NCI-H128 (cell line): ENCODE measurements around the gene LLGL2.

Experiments used
- DNase-seq: peaks from one replicate; lab custom pipeline; 2025; ENCODE audit not compliant: unreplicated experiment; lab: John Stamatoyannopoulos, UW

LLGL2 gene

DNA sequence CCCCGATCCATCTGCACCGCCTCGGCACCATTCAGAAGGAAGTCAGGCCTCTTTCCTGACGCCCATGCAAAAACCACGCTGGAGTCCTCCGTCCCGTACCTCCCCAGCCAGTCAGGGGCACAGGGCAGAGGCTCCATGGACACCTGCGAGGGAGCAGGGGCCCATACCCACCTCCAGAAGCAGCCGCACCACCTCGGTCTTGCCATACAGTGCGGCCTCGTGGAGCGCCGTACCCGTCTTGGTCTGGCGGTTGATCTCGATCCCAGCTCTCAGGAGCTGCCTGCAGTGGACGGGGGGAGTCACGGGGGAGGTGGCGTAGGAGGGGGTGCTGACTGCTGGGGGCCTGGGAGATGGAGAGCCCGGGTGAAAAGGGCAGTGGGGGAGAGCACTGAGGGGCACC, 19.4 kb upstream of the LLGL2 start:
- no peak for DNase-seq

GRCh38 chr17:75506888-75507287, 18.6 kb upstream of the LLGL2 start:
- DNase-seq: no peak

- no peak for DNase-seq
Measured at GRCh38 chr17:75507733-75508719, 17.5 kb upstream of the LLGL2 start.

GRCh38 chr17:75508931-75509361, 16.6 kb upstream of the LLGL2 start:
- DNase-seq: no peak

GRCh38 chr17:75509528-75510258, 15.8 kb upstream of the LLGL2 start:
- no peak for DNase-seq

DNA sequence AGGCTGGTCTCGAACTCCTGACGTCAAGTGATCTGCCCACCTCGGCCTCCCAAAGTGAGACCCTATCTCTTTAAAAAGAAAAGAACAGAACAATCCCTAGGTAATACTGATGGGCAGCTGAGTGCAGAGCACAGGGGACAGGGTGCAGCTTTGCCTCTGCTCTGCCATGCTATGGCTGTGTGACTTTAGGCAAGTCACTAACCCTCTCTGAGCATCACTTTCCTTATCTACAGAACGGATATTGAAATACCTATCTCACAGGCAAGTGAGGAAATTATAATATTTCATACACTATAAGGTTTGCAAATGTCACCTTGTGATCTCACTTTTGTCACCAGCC, 14.3 kb upstream of the LLGL2 start:
- DNase-seq: no peak

GRCh38 chr17:75511610-75512575, 13.6 kb upstream of the LLGL2 start:
- no peak for DNase-seq

DNA sequence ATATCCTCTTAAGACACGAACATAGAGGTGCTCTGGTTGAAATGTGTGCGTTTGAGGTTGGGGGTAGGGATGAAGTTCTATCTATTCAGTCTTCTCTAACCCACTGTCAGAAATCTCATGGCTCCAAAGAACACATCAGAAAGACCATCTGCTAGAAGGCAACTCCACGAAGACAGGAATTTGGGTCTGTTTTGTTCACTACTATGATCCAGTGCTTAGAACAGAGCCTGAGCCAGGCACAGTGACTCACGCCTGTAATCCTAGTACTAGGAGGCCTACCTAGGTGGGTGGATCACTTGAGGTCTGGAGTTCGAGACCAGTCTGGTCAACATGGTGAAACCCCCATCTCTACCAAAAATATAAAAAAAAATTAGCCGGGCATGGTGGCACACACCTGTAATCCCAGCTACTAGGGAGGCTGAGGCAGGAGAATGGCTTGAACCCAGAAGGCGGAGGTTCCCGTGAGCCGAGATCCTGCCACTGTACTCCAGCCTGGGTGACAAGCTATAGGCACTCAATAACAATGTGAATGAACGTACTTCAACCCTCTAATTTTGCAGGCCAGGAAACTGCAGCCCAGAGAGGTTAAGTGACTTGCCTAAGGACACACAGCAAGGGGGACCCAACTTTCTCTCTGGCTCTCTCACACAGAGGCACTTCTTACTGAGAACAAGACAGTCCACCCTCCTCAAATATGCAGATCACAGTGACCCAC, 12.4 kb upstream of the LLGL2 start:
- DNase-seq: no peak

DNA sequence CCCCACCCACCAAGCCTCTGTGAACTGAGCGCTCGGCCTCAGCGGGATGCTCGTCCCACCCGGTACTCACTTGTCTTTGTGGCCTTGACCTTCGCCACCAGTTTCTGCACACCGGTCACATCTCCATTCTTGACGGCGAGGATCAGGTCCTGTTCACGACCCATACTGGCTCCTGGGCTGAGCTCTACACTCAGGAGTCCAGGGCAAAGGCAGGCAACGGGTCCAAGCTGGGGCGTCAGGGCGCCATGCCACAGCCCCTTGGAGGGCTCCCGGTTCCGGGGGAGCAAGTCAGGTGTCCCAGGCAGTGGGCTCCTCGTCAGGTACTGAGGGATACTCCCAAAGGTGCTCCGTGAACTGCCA, 11.9 kb upstream of the LLGL2 start:
- DNase-seq: no peak

DNA sequence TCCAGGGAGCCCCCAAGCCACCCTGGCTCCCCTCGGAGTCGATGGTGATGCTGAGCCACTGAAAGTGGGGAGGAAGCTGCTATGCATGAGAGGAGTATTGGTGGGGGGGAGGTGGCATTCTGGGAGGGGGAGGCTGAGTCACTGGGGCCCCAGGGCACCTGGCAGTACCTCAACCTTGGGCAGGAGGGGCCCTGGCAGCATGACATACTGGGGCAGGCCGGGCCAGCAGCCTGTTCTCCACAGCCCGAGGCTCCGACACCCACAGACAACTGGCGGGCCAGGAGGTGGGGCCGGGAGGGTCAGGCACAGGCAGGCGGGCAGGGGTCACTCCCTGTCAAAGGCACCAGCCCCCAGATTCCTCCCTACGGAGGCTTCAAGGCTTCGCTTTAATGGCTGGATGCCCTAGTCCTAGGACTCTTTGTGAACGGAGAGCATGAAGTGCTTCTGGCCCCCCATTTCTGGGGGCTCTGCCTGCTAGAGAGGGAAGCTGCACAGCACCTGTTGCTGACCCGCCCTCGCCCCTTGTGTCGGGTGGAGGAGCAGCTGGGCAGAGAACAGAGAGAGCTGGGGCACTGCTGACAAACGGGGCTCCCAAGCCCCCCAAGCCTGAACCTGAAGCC, 11.1 kb upstream of the LLGL2 start:
- no peak for DNase-seq

GRCh38 chr17:75514919-75515495, 10.5 kb upstream of the LLGL2 start:
- no peak for DNase-seq

GRCh38 chr17:75515496-75516254, 9.8 kb upstream of the LLGL2 start, which contains the start of gene CASKIN2:
Gene CASKIN2, minus strand, starts transcription at chr17:75515537. Its CDS starts 1,733 bp downstream, at chr17:75513804.
- DNase-seq: peak; percentile 71

DNA sequence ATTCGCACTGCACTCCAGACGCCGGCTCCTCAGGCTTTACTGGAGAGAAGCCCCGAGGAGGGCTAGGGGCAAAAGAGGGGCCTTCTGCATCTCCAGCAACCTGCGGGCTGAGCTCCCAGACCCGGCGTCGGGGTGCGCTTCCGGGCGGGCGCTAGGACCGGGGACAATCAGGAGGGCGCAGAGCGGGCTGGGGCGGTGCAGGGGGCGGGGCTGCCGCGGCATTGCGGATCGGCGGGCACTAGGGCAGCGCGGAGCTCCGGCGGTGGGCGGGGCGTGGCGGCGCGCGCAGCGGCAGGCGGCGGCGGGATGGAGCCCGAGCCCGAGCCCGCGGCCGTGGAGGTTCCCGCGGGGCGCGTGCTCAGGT, 9.3 kb upstream of the LLGL2 start, which contains the start of gene TSEN54:
Gene TSEN54 (plus strand): TSS at position 274 of the 364 bp plus-strand sequence. CDS start 33 bp downstream, at position 307.
- DNase-seq: peak; percentile 28

- DNase-seq: no peak
Measured at GRCh38 chr17:75516619-75517296, 8.7 kb upstream of the LLGL2 start.

- no peak for DNase-seq
Measured at GRCh38 chr17:75517297-75517865, 8.1 kb upstream of the LLGL2 start.

GRCh38 chr17:75518201-75518600, 7.3 kb upstream of the LLGL2 start:
- DNase-seq: no peak

GRCh38 chr17:75518983-75519537, 6.4 kb upstream of the LLGL2 start:
- no peak for DNase-seq
